Suprapubic skin (tissue), 4 donors: ENCODE measurements around the gene SLC25A40. TPM values are rescaled to one million over a fixed set of nuclear protein-coding genes. Genes with fewer than 3 reads are reported as not detected.

ENCODE experiments used
- DNase-seq, 2 donors: peaks; one replicate each; pipeline ENCODE4 v3.0.0-alpha.2; 2019; ENCODE audit warnings: low spot score in 2 of 2
- H3K27ac ChIP-seq: fragments of 200-600 bp; sonication (generic); one replicate; pipeline ENCODE4 v1.5.1; 2019
- H3K27me3 ChIP-seq: fragments of 200-600 bp; sonication (generic); one replicate; pipeline ENCODE4 v1.5.1; 2019
- H3K36me3 ChIP-seq: fragments of 200-600 bp; sonication (generic); one replicate; pipeline ENCODE4 v1.5.1; 2019
- H3K4me1 ChIP-seq: fragments of 200-600 bp; sonication (generic); one replicate; pipeline ENCODE4 v1.5.1; 2019
- H3K4me3 ChIP-seq: fragments of 200-600 bp; sonication (generic); one replicate; pipeline ENCODE4 v1.5.1; 2019; ENCODE audit warnings: mild to moderate bottlenecking
- H3K9me3 ChIP-seq: fragments of 200-600 bp; sonication (generic); one replicate; pipeline ENCODE4 v1.5.1; 2019
- EP300 ChIP-seq: sonication (generic); formaldehyde crosslinking; IDR thresholded peaks from one replicate; pipeline ENCODE4 v1.6.1; 2017; ENCODE audit warnings: antibody characterized with exemption
- POLR2A ChIP-seq, 2 donors: fragments of 450-650 bp; IDR thresholded peaks; one replicate each; pipeline ENCODE4 v1.6.1; 2017; ENCODE audit warnings: antibody characterized with exemption in 2 of 2, mild to moderate bottlenecking in 2 of 2, moderate library complexity in 2 of 2
- POLR2AphosphoS5 ChIP-seq, 3 donors: sonication (generic); formaldehyde crosslinking; IDR thresholded peaks; one replicate each; pipeline ENCODE4 v1.6.1; 2017; ENCODE audit warnings: antibody characterized with exemption in 3 of 3
- total RNA-seq, 4 donors: library from RNA; depleted of rRNA; stranded (reverse); fragments of >200 nt; gene quantifications; one replicate each; pipeline ENCODE4 v1.1.0, GENCODE V29; 2016
- TF ChIP-seq, protein P1 (sequence below), 2 donors: fragments of 200-600 bp in 1 of 2; fragments of 450-650 bp in 1 of 2; sonication (generic) in 1 of 2; IDR thresholded peaks; one replicate each; pipeline ENCODE4 v1.5.1; 2016 to 2019; ENCODE audit warnings: antibody characterized with exemption in 2 of 2, mild to moderate bottlenecking in 1 of 2, moderate library complexity in 1 of 2

SLC25A40 gene
- total RNA-seq, 4 donors from 2014 or later: 14.5 to 68.8 (median 19.8) TPM

DNA sequence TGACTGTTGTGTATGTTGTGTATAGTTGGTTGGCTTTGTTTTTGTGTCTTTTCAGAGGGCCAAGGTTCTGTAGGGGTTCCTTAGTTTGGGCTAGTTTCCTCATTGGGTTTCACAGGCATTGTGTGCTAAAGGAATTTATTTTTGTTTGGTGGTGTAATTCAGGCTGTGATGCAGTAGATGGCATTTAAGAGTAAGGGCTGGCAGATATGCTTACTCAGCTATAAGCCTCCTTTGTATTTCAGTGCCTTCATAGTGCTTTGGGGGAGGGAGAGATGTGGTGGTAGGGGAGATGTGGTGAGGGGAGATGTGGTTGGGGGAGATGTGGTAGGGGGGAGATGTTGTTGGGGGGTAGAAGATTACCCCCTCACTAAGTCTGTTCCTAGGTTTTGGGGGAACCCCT lies 91.7 kb downstream of the SLC25A40 start:
- H3K4me3 ChIP-seq: no peak overlapping the region
- H3K9me3 ChIP-seq: no peaks in the 10 kb centered on the region
- H3K36me3 ChIP-seq: no peaks in the 10 kb centered on the region
- DNase-seq: no peak
- TF ChIP-seq POLR2A (IDR thresholded peaks at IDR 0.05) (no peak), POLR2AphosphoS5 (IDR thresholded peaks at IDR 0.05) (no peak), EP300 (no peak)
- TF ChIP-seq, protein P1, sequence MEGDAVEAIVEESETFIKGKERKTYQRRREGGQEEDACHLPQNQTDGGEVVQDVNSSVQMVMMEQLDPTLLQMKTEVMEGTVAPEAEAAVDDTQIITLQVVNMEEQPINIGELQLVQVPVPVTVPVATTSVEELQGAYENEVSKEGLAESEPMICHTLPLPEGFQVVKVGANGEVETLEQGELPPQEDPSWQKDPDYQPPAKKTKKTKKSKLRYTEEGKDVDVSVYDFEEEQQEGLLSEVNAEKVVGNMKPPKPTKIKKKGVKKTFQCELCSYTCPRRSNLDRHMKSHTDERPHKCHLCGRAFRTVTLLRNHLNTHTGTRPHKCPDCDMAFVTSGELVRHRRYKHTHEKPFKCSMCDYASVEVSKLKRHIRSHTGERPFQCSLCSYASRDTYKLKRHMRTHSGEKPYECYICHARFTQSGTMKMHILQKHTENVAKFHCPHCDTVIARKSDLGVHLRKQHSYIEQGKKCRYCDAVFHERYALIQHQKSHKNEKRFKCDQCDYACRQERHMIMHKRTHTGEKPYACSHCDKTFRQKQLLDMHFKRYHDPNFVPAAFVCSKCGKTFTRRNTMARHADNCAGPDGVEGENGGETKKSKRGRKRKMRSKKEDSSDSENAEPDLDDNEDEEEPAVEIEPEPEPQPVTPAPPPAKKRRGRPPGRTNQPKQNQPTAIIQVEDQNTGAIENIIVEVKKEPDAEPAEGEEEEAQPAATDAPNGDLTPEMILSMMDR (IDR thresholded peaks at IDR 0.05): no peak
- no peaks in the 10 kb centered on the region for H3K27me3 ChIP-seq
- H3K4me1 ChIP-seq: no peaks in the 10 kb centered on the region
- H3K27ac ChIP-seq: no peak overlapping the region

Other genes with a start within 250 kb of the SLC25A40 start
- 1 to 10 TPM in 3 of 4 donors, under 1 TPM in 1; 0.72 to 2.8 (median 1.8) TPM for gene RUNDC3B, start 248.0 kb downstream of the SLC25A40 start, total RNA-seq
- gene DBF4, start 133 bp upstream of the SLC25A40 start, total RNA-seq: 10 to 100 TPM; 16.7 to 32.1 (median 20.1) TPM
- gene ADAM22, start 57.9 kb upstream of the SLC25A40 start, total RNA-seq: 1 to 10 TPM in 3 of 4 donors, under 1 TPM in 1; 0.53 to 2.7 (median 1.5) TPM